ENCODE data around the gene CASP2. TPM values are rescaled to one million over a fixed set of nuclear protein-coding genes. Genes with fewer than 3 reads are reported as not detected.

Gene CASP2
- polyA plus RNA-seq, 1 experiment, result 16.0 TPM

DNA sequence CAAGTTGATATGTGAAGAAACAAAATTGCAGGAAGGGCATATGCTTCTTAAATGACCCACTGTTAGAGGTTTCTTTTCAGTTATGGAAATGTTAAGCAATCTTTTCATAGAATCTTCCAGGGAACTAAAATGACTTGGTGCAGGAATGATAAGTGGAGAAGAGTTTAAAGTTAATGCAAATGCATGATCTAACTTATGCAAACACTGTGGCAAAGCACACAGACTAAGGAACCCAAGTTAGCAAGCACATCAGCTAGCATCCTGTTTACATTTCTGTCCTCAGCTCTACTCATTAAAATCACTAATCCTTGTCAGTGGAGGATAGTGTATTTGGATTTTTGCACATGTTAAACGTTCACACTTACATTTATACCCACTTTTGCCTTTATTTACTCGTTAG is 37.1 kb downstream of the CASP2 start:
- H3K36me3 ChIP-seq (ENCODE audit: control insufficient read depth, insufficient read depth, low read length), result no peaks in the 10 kb centered on the region
- POLR2A ChIA-PET, result no interaction called here
- H3K27me3 ChIP-seq (ENCODE audit: control insufficient read depth, insufficient read depth, low read length), result no peaks in the 10 kb centered on the region
- DNase-seq (ENCODE audit: low read depth), result no peak
- no peak overlapping the region for H3K4me3 ChIP-seq (ENCODE audit: low read depth, low read length)
- no peak for TF ChIP-seq CTCF (IDR thresholded peaks at IDR 0.05; ENCODE audit: insufficient read depth, low read depth, low read length)
- CTCF ChIA-PET, result no interaction called here

- no peaks in the 10 kb centered on the region for H3K36me3 ChIP-seq (ENCODE audit: control insufficient read depth, insufficient read depth, low read length)
- ChIA-PET CTCF (interaction anchor here (1.0 kb wide), 1 partner anchor 9 kb away, joined by 3 read pairs; no protein-coding TSS in a partner anchor), POLR2A (no interaction called here)
- H3K4me3 ChIP-seq (ENCODE audit: low read depth, low read length), result no peak overlapping the region
- no peak for TF ChIP-seq CTCF (IDR thresholded peaks at IDR 0.05; ENCODE audit: insufficient read depth, low read depth, low read length)
- no peaks in the 10 kb centered on the region for H3K27me3 ChIP-seq (ENCODE audit: control insufficient read depth, insufficient read depth, low read length)
- DNase-seq (ENCODE audit: low read depth), result no peak
Observed at GRCh38 chr7:143327903-143328302, 39.8 kb downstream of the CASP2 start.

GRCh38 chr7:143329471-143330170 is 41.5 kb downstream of the CASP2 start:
- TF ChIP-seq CTCF (IDR thresholded peaks at IDR 0.05; ENCODE audit: insufficient read depth, low read depth, low read length), result no peak
- Histone ChIP-seq H3K4me3 (ENCODE audit: low read depth, low read length) (no peak overlapping the region), H3K36me3 (ENCODE audit: control insufficient read depth, insufficient read depth, low read length) (no peaks in the 10 kb centered on the region), H3K27me3 (ENCODE audit: control insufficient read depth, insufficient read depth, low read length) (no peaks in the 10 kb centered on the region)
- POLR2A ChIA-PET, result no interaction called here
- CTCF ChIA-PET, result no interaction called here
- no peak for DNase-seq (ENCODE audit: low read depth)

DNA sequence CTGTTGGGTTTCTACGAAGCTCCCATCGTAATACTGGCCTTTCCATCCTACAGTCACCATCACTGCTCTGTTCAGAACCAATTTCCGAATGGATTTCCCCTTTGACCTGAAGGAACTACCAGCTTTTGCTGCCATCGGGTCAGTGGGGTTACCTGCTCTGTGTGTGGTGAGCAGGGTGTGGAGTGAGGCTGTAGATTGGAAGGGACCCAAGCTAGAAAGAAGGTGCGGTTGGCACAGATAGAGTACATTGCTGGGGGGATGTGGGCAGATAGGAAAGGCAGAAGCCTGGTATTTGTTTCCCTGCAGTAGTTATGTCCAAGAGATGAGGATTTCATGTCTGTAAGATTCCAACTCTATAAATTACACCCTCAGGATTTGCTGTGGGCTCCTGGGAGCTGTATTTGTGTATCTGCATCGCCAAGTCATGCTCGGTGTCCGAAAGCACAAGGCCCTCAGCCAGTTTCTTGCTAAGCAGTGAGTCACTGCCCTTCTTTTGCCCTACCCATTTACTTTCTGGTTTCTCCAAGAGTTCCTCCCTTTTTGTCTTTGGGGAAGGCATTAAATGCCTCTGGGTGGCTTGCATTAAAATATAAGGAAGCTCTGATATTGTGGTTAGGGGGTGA is 43.1 kb downstream of the CASP2 start:
- Histone ChIP-seq H3K27me3 (ENCODE audit: control insufficient read depth, insufficient read depth, low read length) (no peaks in the 10 kb centered on the region), H3K4me3 (ENCODE audit: low read depth, low read length) (no peak overlapping the region), H3K36me3 (ENCODE audit: control insufficient read depth, insufficient read depth, low read length) (no peaks in the 10 kb centered on the region)
- ChIA-PET CTCF (interaction anchor here (1.0 kb wide), 1 partner anchor 10 kb away, joined by 3 read pairs; no protein-coding TSS in a partner anchor), POLR2A (no interaction called here)
- TF ChIP-seq CTCF (IDR thresholded peaks at IDR 0.05; ENCODE audit: insufficient read depth, low read depth, low read length), result no peak
- DNase-seq (ENCODE audit: low read depth), result peak; percentile 72

- no peak overlapping the region for H3K4me3 ChIP-seq (ENCODE audit: low read depth, low read length)
- TF ChIP-seq CTCF (IDR thresholded peaks at IDR 0.05; ENCODE audit: insufficient read depth, low read depth, low read length), result no peak
- CTCF ChIA-PET, result interaction anchor here (0.6 to 1.4 kb wide), 3 partner anchors 11 to 94 kb away, joined by 3 to 5 read pairs (median 5); no protein-coding TSS in a partner anchor
- peaks cover 8% of the 10 kb centered on the region for H3K27me3 ChIP-seq (ENCODE audit: control insufficient read depth, insufficient read depth, low read length)
- H3K36me3 ChIP-seq (ENCODE audit: control insufficient read depth, insufficient read depth, low read length), result no peaks in the 10 kb centered on the region
- DNase-seq (ENCODE audit: low read depth), result no peak
- POLR2A ChIA-PET, result no interaction called here
Observed at GRCh38 chr7:143334244-143334643, 46.1 kb downstream of the CASP2 start.
